K562 (cell line): ENCODE results near the gene SHISA6. TPM values are rescaled to one million over a fixed set of nuclear protein-coding genes. Genes with fewer than 3 reads are reported as not detected.

ENCODE experiments used
- ATAC-seq: fragments of 200-7000 bp; cut with Tn5 transposase; 3 replicates; pipeline ENCODE4 v1.9.1; 2020; ENCODE audit warnings: moderate library complexity
- BruUV-seq: library from RNA; stranded (reverse); fragments of 400-500 nt; replicated peaks from 2 replicates; lab custom pipeline; 2021; lab: Mats Ljungman, UMichigan
- CTCF ChIA-PET: fragments of 300-600 bp; formaldehyde crosslinking; extraction: SDS; loops from one replicate; lab custom pipeline; 2021; ENCODE audit warnings: low intra/inter-chr PET ratio; lab: Yijun Ruan, JAX
- POLR2A ChIA-PET: fragments of 300-600, 350-650 bp; sonication (Branson Sonifier 250); formaldehyde crosslinking; extraction: SDS; loops from one replicate; lab custom pipeline; 2021; ENCODE audit warnings: antibody characterized with exemption, inconsistent platforms; lab: Yijun Ruan, JAX
- DNase-seq, 4 experiments: peaks; one replicate each; pipeline versions ENCODE4 v3.0.0 to v3.0.0-alpha.2; 2011 to 2018; ENCODE audit warnings: low spot score in 3 of 4, mixed read lengths in 3 of 4; ENCODE audit errors: extremely low read depth in 1 of 4
- FAIRE-seq: peaks from 2 replicates; lab custom pipeline; 2011; peaks lifted over from hg19 to GRCh38; lab: Jason Lieb, UNC
- H2AFZ ChIP-seq: 2 replicates; pipeline ENCODE4 v1.6.0; 2011; ENCODE audit warnings: low read depth, low read length, control low read depth, inconsistent platforms
- H3K27ac ChIP-seq: fragments of 200-600 bp; 3 replicates; pipeline ENCODE4 v1.8.0; 2011; ENCODE audit warnings: low read depth, mild to moderate bottlenecking, control low read depth, inconsistent platforms, low read length, moderate library complexity, mixed read lengths; ENCODE audit errors: extremely low read depth
- H3K27me3 ChIP-seq, 2 experiments: fragments of 300-600 bp in 1 of 2; 2 replicates in 1 of 2; 3 replicates in 1 of 2; pipeline versions ENCODE4 v1.6.0 to v1.8.0; 2011; ENCODE audit warnings: inconsistent platforms in 2 of 2, low read length in 2 of 2, mild to moderate bottlenecking in 1 of 2, mixed read lengths in 1 of 2, moderate library complexity in 1 of 2; ENCODE audit not compliant: control insufficient read depth in 2 of 2, insufficient read depth in 2 of 2
- H3K36me3 ChIP-seq: fragments of 300-600 bp; 3 replicates; pipeline ENCODE4 v1.8.0; 2011; ENCODE audit warnings: mild to moderate bottlenecking, low read length, inconsistent platforms; ENCODE audit not compliant: control insufficient read depth, insufficient read depth
- H3K4me1 ChIP-seq, 2 experiments: fragments of 200-600 bp in 1 of 2; replicated peaks in 1 of 2; 2 replicates in 1 of 2; 3 replicates in 1 of 2; pipeline versions ENCODE4 v1.5.1 to v1.8.0; 2011; ENCODE audit warnings: inconsistent platforms in 2 of 2, low read length in 2 of 2, mild to moderate bottlenecking in 1 of 2, mixed read lengths in 1 of 2, moderate library complexity in 1 of 2; ENCODE audit not compliant: control insufficient read depth in 2 of 2, insufficient read depth in 2 of 2
- H3K4me2 ChIP-seq: 2 replicates; pipeline ENCODE4 v1.6.1; 2011; ENCODE audit warnings: low read length, control low read depth, inconsistent platforms, mixed read lengths; ENCODE audit not compliant: insufficient read depth
- H3K4me3 ChIP-seq: fragments of 200-600 bp; sonication (generic), shearing (Covaris generic); 2 replicates; pipeline ENCODE4 v1.5.1; 2016; ENCODE audit warnings: control low read depth, inconsistent platforms
- H3K79me2 ChIP-seq: fragments of 200-600 bp; 3 replicates; pipeline ENCODE4 v1.8.0; 2011; ENCODE audit warnings: low read length, inconsistent platforms; ENCODE audit not compliant: control insufficient read depth, insufficient read depth
- H3K9ac ChIP-seq, 2 experiments: 2 replicates each; pipeline versions ENCODE4 v1.6.0 to v1.6.1; 2011; ENCODE audit warnings: low read depth in 2 of 2, low read length in 2 of 2, control low read depth in 1 of 2, inconsistent platforms in 1 of 2, mild to moderate bottlenecking in 1 of 2, mixed read lengths in 1 of 2; ENCODE audit not compliant: insufficient read depth in 1 of 2
- H3K9me1 ChIP-seq: one replicate; pipeline ENCODE4 v1.6.0; 2011; ENCODE audit warnings: inconsistent platforms, mild to moderate bottlenecking, low read length, moderate library complexity; ENCODE audit not compliant: control insufficient read depth, insufficient read depth
- H3K9me3 ChIP-seq: replicated peaks from 2 replicates; pipeline ENCODE4 v1.5.1; 2011; ENCODE audit warnings: low read depth, low read length, inconsistent platforms; ENCODE audit not compliant: control insufficient read depth, insufficient read depth
- H4K20me1 ChIP-seq: replicated peaks from 2 replicates; pipeline ENCODE4 v1.6.1; 2011; ENCODE audit warnings: low read length, inconsistent platforms, mixed read lengths; ENCODE audit not compliant: control insufficient read depth, insufficient read depth
- AFF1 ChIP-seq, 2 experiments: fragments of 450-650 bp; IDR thresholded peaks; 2 replicates each; pipeline ENCODE4 v1.6.1; 2018; ENCODE audit warnings: mild to moderate bottlenecking in 2 of 2, low read depth in 1 of 2; ENCODE audit not compliant: partially characterized antibody in 2 of 2
- E2F6 ChIP-seq, 2 experiments: IDR thresholded peaks; 2 replicates each; pipeline ENCODE4 v1.6.1; 2011; ENCODE audit warnings: borderline replicate concordance in 1 of 2, control low read depth in 1 of 2, low read depth in 1 of 2, low read length in 1 of 2, mild to moderate bottlenecking in 1 of 2, mixed read lengths in 1 of 2, moderate library complexity in 1 of 2; ENCODE audit not compliant: insufficient read depth in 1 of 2, insufficient read length in 1 of 2, poor library complexity in 1 of 2, severe bottlenecking in 1 of 2; ENCODE audit errors: extremely low read depth in 1 of 2
- EP400 ChIP-seq: fragments of 450-650 bp; IDR thresholded peaks from 2 replicates; pipeline ENCODE4 v1.6.1; 2017; ENCODE audit warnings: antibody characterized with exemption, mild to moderate bottlenecking, moderate library complexity
- ETV5 ChIP-seq: sonication (generic); formaldehyde crosslinking; IDR thresholded peaks from 2 replicates; pipeline ENCODE4 v1.4.0; 2020; ENCODE audit warnings: low read depth, mild to moderate bottlenecking, missing genetic modification reagents
- GABPA ChIP-seq: fragments of 200-800 bp; sonication (Bioruptor generic); conservative IDR thresholded peaks from 2 replicates; pipeline ENCODE4 v1.6.1; 2016; ENCODE audit warnings: low read depth, missing genetic modification characterization, missing compliant biosample characterization
- HCFC1 ChIP-seq: IDR thresholded peaks from 2 replicates; pipeline ENCODE4 v1.6.1; 2012; ENCODE audit warnings: low read depth, low read length, improper control_type of control experiment
- KHSRP ChIP-seq: fragments of 450-650 bp; IDR thresholded peaks from 2 replicates; pipeline ENCODE4 v1.6.1; 2017
- MCM3 ChIP-seq: fragments of 450-650 bp; IDR thresholded peaks from 2 replicates; pipeline ENCODE4 v1.6.1; 2016
- NFRKB ChIP-seq: fragments of 450-650 bp; IDR thresholded peaks from 2 replicates; pipeline ENCODE4 v1.6.1; 2016; ENCODE audit warnings: low read depth
- POLR2AphosphoS2 ChIP-seq: IDR thresholded peaks from 2 replicates; pipeline ENCODE4 v1.6.1; 2012; ENCODE audit warnings: low read length, improper control_type of control experiment
- RBM25 ChIP-seq: fragments of 200-400 bp; formaldehyde crosslinking; IDR thresholded peaks from 2 replicates; pipeline ENCODE4 v1.6.1; 2018; ENCODE audit warnings: low read length, low read depth, moderate library complexity; ENCODE audit not compliant: severe bottlenecking
- TBP ChIP-seq: optimal IDR thresholded peaks from 2 replicates; pipeline ENCODE3; 2011; ENCODE audit warnings: low read depth, low read length, improper control_type of control experiment
- TRIM25 ChIP-seq: fragments of 450-650 bp; IDR thresholded peaks from 2 replicates; pipeline ENCODE4 v1.7.0; 2016; ENCODE audit warnings: borderline replicate concordance
- WGBS: fragments of 100-300 bp; shearing (Covaris generic); methylation state at CpG from one replicate; pipeline ENCODE4 v1.1.6; 2016; ENCODE audit warnings: low coverage, mixed read lengths; ENCODE audit not compliant: insufficient coverage; ENCODE audit errors: missing lambda C conversion rate; 5-methylcytosine and 5-hydroxymethylcytosine counted together
- in situ Hi-C: fragments of 300-500 bp; cut with MboI; formaldehyde crosslinking; loops from 4 replicates; pipeline ENCODE4 v1.15.0; 2018; ENCODE audit warnings: inconsistent platforms, mixed read lengths
- intact Hi-C: fragments of 100-400 bp; cut with micrococcal nuclease; formaldehyde crosslinking; loops from 2 replicates; pipeline ENCODE4 v1.14.2; 2022
- polyA plus RNA-seq, 8 experiments: library from polyadenylated mRNA; depleted of rRNA in 4 of 8; stranded (reverse) in 5 of 8; unstranded in 3 of 8; fragments of >200 nt; fragmentation: Nextera tagmentation in 2 of 8; fragmentation: Illumina TruSeq in 1 of 8; extraction: Ambion mirVana in 2 of 8; extraction: Trizol in 1 of 8; gene quantifications; 2 replicates each; pipeline versions ENCODE4 v1.2.1 to v1.2.3, GENCODE V29; 2011 to 2014; ENCODE audit warnings: inconsistent platforms in 1 of 8, missing spikeins in 1 of 8
- total RNA-seq, 7 experiments: library from RNA; depleted of rRNA in 6 of 7; stranded (reverse); fragments of >200 nt in 6 of 7; fragmentation: Illumina TruSeq in 2 of 7; extraction: Trizol in 2 of 7; gene quantifications; 2 replicates each; pipeline versions ENCODE4 v1.2.1 to v1.2.3, GENCODE V29; 2011 to 2021; ENCODE audit warnings: low replicate concordance in 1 of 7

SHISA6 gene
- total and polyA plus RNA-seq, 9 of the 15 experiments (the other 6 are each of a cell fraction or from before 2014, with no cell fraction given): not detected

DNA sequence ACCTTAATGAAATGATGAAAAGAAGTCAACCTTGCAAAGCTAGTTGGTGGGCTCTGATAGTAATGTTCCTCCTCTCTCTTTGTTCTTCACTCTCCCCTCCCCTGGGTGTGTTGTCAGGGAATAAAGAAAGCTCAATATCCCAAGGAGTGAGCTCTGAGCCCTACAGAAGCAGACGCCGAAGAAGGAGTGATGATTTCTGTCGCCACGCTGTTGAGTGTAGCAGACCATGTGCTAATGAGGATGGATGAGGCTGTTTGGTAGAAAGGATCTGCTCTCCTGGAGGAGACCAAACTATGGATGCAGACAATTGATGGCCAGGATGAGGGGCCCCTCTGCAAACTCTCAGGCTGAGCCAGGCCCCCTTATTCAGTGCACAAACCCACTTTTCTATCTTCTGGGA, 217.3 kb downstream of the SHISA6 start:
- ATAC-seq: no peak
- no peak overlapping the region for H2AFZ ChIP-seq
- TF ChIP-seq E2F6 (IDR thresholded peaks at IDR 0.05; ENCODE audit: borderline replicate concordance in 1 of 2, extremely low read depth in 1 of 2, insufficient read depth in 1 of 2, insufficient read length in 1 of 2, low read depth in 1 of 2, low read length in 1 of 2, poor library complexity in 1 of 2, severe bottlenecking in 1 of 2) (no peak), AFF1 (IDR thresholded peaks at IDR 0.05; ENCODE audit: low read depth in 1 of 2, partially characterized antibody in 2 of 2) (no peak), EP400 (no peak), MCM3 (no peak), KHSRP (no peak), TRIM25 (no peak), HCFC1 (no peak), TBP (no peak), GABPA (tag) (no peak), RBM25 (no peak), POLR2AphosphoS2 (no peak), ETV5 (CRISPR knock-in tag) (no peak), NFRKB (no peak)
- no peaks in the 10 kb centered on the region for H3K79me2 ChIP-seq
- no peaks in the 10 kb centered on the region for H3K9me3 ChIP-seq
- H3K4me3 ChIP-seq: no peak overlapping the region
- BruUV-seq: no TSS peak
- H3K9ac ChIP-seq: no peak overlapping the region
- 0% methylated on average over 2 of the region's 4 CpGs for WGBS
- FAIRE-seq: no peak
- in situ Hi-C loops: no loop called here
- no peaks in the 10 kb centered on the region for H3K27me3 ChIP-seq
- DNase-seq: no peak
- no peaks in the 10 kb centered on the region for H3K9me1 ChIP-seq
- no peaks in the 10 kb centered on the region for H3K36me3 ChIP-seq
- intact Hi-C loops: no loop called here
- H4K20me1 ChIP-seq: no peaks in the 10 kb centered on the region
- H3K4me2 ChIP-seq: no peak overlapping the region
- no peak overlapping the region for H3K27ac ChIP-seq
- no peaks in the 10 kb centered on the region for H3K4me1 ChIP-seq
- ChIA-PET CTCF (no interaction called here), POLR2A (interaction anchor here (0.6 kb wide), 1 partner anchor 104 kb away, joined by 4 read pairs; no protein-coding TSS in a partner anchor)
